ENCODE measurements around the gene CSMD2. TPM values are rescaled to one million over a fixed set of nuclear protein-coding genes. Genes with fewer than 3 reads are reported as not detected.

The CSMD2 gene
- total and polyA plus RNA-seq, 2 donors (not counting 1 experiment from before 2014, with no cell fraction given): 2.2 to 7.6 TPM

GRCh38 chr1:34049477-34049876, 115.6 kb downstream of the CSMD2 start:
- Histone ChIP-seq H3K27me3 (ENCODE audit: control insufficient read depth, insufficient read depth, low read length) (no peaks in the 10 kb centered on the region), H3K27ac (ENCODE audit: insufficient read depth, low read length) (no peak overlapping the region), H3K4me2 (ENCODE audit: extremely low read depth, insufficient read depth, low read length) (no peak overlapping the region), H3K4me3 (replicated peaks in 1 of 4; ENCODE audit: control extremely low read depth in 1 of 4, insufficient read depth in 1 of 4, low read depth in 3 of 4, low read length in 4 of 4) (no peak overlapping the region), H3K79me2 (ENCODE audit: control insufficient read depth, insufficient read depth, low read length) (no peaks in the 10 kb centered on the region), H3K9me3 (ENCODE audit: control insufficient read depth, insufficient read depth, low read depth, low read length) (no peaks in the 10 kb centered on the region), H2AFZ (ENCODE audit: low read length) (no peak overlapping the region), H3K36me3 (ENCODE audit: control insufficient read depth, insufficient read depth, low read length) (no peaks in the 10 kb centered on the region), H3K4me1 (ENCODE audit: control insufficient read depth, extremely low read depth, insufficient read depth, low read length) (no peaks in the 10 kb centered on the region), H4K20me1 (ENCODE audit: control insufficient read depth, extremely low read depth, insufficient read depth, low read length) (no peaks in the 10 kb centered on the region), H3K9ac (ENCODE audit: insufficient read depth, low read length) (no peak overlapping the region)
- no peak for DNase-seq (ENCODE audit: low read depth in 2 of 2)
- no peak for TF ChIP-seq EZH2 (IDR thresholded peaks at IDR 0.05; ENCODE audit: low read length, missing control alignments)
- TF ChIP-seq CTCF (conservative IDR thresholded peaks at IDR 0.05 in 1 of 2, IDR thresholded peaks at IDR 0.05 in 1 of 2; ENCODE audit: low read depth in 1 of 2, low read length in 2 of 2): no peak

GRCh38 chr1:34037856-34038255, 127.2 kb downstream of the CSMD2 start:
- no peak overlapping the region for H3K4me3 ChIP-seq (replicated peaks in 1 of 4; ENCODE audit: control extremely low read depth in 1 of 4, insufficient read depth in 1 of 4, low read depth in 3 of 4, low read length in 4 of 4)
- DNase-seq (ENCODE audit: low read depth in 2 of 2): no peak
- no peak for TF ChIP-seq EZH2 (IDR thresholded peaks at IDR 0.05; ENCODE audit: low read length, missing control alignments)
- no peak for TF ChIP-seq CTCF (conservative IDR thresholded peaks at IDR 0.05 in 1 of 2, IDR thresholded peaks at IDR 0.05 in 1 of 2; ENCODE audit: low read depth in 1 of 2, low read length in 2 of 2)
- H3K9me3 ChIP-seq (ENCODE audit: control insufficient read depth, insufficient read depth, low read depth, low read length): no peaks in the 10 kb centered on the region
- H3K79me2 ChIP-seq (ENCODE audit: control insufficient read depth, insufficient read depth, low read length): no peaks in the 10 kb centered on the region
- H3K27me3 ChIP-seq (ENCODE audit: control insufficient read depth, insufficient read depth, low read length): no peaks in the 10 kb centered on the region
- H3K27ac ChIP-seq (ENCODE audit: insufficient read depth, low read length): no peak overlapping the region
- H3K9ac ChIP-seq (ENCODE audit: insufficient read depth, low read length): no peak overlapping the region
- H3K36me3 ChIP-seq (ENCODE audit: control insufficient read depth, insufficient read depth, low read length): no peaks in the 10 kb centered on the region
- H4K20me1 ChIP-seq (ENCODE audit: control insufficient read depth, extremely low read depth, insufficient read depth, low read length): no peaks in the 10 kb centered on the region
- no peaks in the 10 kb centered on the region for H3K4me1 ChIP-seq (ENCODE audit: control insufficient read depth, extremely low read depth, insufficient read depth, low read length)
- H3K4me2 ChIP-seq (ENCODE audit: extremely low read depth, insufficient read depth, low read length): no peak overlapping the region
- no peak overlapping the region for H2AFZ ChIP-seq (ENCODE audit: low read length)

- H3K4me1 ChIP-seq (ENCODE audit: control insufficient read depth, extremely low read depth, insufficient read depth, low read length): no peaks in the 10 kb centered on the region
- H3K27ac ChIP-seq (ENCODE audit: insufficient read depth, low read length): no peak overlapping the region
- no peak overlapping the region for H3K4me3 ChIP-seq (replicated peaks in 1 of 4; ENCODE audit: control extremely low read depth in 1 of 4, insufficient read depth in 1 of 4, low read depth in 3 of 4, low read length in 4 of 4)
- H3K9me3 ChIP-seq (ENCODE audit: control insufficient read depth, insufficient read depth, low read depth, low read length): no peaks in the 10 kb centered on the region
- no peaks in the 10 kb centered on the region for H3K36me3 ChIP-seq (ENCODE audit: control insufficient read depth, insufficient read depth, low read length)
- no peak overlapping the region for H2AFZ ChIP-seq (ENCODE audit: low read length)
- no peak overlapping the region for H3K9ac ChIP-seq (ENCODE audit: insufficient read depth, low read length)
- H3K79me2 ChIP-seq (ENCODE audit: control insufficient read depth, insufficient read depth, low read length): no peaks in the 10 kb centered on the region
- TF ChIP-seq CTCF (conservative IDR thresholded peaks at IDR 0.05 in 1 of 2, IDR thresholded peaks at IDR 0.05 in 1 of 2; ENCODE audit: low read depth in 1 of 2, low read length in 2 of 2) (no peak), EZH2 (IDR thresholded peaks at IDR 0.05; ENCODE audit: low read length, missing control alignments) (no peak)
- H3K27me3 ChIP-seq (ENCODE audit: control insufficient read depth, insufficient read depth, low read length): no peaks in the 10 kb centered on the region
- H3K4me2 ChIP-seq (ENCODE audit: extremely low read depth, insufficient read depth, low read length): no peak overlapping the region
- no peak for DNase-seq (ENCODE audit: low read depth in 2 of 2)
- H4K20me1 ChIP-seq (ENCODE audit: control insufficient read depth, extremely low read depth, insufficient read depth, low read length): no peaks in the 10 kb centered on the region
Measured at GRCh38 chr1:34037109-34037508, 127.9 kb downstream of the CSMD2 start.
